NCI-H446 treated with DMSO at 0.1 percent for 48 hours (cell line): ENCODE data around the gene LTBP1.

Source experiments
- DNase-seq: peaks from one replicate; lab custom pipeline; 2025; lab: John Stamatoyannopoulos, UW

The LTBP1 gene

DNA sequence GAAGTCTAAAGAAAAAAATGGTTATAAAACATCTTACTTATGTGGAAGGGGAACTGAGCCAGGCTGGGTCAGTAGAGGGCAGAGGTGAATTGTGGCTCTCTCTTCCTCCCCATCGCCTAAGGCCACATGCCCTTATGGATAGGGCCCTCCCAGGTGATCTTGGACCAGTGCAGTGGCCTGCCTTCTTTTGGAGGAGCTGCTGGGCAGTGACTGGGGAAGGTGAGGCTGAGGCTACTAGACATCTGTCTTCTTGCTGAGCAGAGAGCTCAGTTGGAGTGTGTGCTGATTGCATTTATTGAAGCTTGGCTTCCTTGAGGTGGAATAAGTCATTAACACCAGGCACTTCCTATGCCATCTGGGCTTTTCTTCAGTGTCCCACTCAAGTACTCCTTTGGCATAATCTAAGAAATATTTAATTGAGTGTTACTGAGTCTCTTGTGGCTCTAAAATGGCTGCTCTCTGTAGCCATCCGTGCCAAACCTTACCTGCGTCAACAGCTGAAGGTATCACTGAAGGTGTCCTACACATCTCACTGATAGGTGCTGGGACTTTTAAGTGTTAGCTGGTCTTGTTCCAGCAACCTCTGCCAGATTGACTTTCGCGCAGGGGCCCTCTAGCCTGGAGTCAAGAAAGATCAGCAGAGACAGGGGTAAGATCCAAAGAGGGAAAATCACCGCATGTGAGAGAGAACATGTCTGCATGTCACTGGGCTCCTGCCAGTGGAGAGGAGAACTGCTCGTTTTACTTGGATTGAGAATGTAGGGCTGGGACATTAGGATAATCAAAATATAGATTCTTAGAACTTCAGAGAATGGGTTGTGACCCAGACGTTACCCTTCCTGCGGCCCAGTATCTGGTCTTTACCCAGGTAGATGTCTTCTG is 256.1 kb downstream of the LTBP1 start:
- DNase-seq, result peak; percentile 32

DNA sequence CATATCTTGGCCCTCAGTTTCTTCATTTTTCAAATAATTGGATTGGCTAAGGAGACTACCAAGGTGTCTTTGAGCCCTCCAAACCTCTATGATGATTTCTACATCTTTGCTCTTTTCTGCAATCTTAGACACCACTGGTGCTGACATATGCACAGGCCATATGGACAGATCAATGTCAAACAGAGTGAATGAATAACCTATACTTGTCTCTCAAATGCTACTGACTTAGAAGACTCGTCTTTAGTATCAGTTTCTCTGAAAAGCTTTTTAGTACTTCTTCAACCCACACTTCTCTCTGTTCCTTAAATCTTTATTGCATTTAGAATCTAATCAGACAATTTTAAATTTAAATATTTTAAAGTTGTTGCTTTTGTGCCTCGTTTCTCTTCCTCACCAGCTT is 258.2 kb downstream of the LTBP1 start:
- no peak for DNase-seq

DNA sequence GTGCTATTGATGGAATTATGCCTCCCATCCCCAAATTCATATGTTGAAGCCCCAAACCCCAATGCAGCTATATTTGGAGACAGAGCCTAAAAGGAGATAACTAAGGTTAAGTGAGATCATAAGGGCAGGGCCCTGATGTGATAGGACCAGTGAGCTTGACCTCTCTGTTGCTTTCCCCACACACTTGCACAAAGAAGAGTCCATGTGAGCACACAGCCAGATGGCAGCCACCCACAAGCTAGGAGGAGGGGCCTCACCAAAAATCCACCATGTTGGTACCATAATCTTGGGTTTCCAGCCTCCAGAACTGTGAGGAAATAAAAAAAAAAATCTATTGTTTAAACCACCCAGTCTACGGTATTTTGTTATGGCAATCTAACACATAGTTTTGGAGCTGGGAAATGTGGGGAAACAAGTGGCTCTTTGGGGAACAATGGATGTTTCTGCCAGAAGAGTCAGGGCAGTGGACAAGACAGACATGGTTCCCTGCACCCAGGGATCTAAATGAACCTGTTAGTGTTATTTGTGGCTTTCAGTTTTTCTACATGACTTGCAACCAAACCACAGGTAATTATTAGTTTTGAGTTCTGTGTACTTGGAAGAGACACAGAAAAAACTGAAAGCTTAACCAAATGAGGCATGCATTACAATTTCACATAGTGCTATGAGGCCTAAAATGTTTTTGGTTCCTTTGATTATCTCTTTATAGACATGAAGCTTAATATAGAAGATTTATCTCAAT is 259.1 kb downstream of the LTBP1 start:
- DNase-seq, result no peak

DNA sequence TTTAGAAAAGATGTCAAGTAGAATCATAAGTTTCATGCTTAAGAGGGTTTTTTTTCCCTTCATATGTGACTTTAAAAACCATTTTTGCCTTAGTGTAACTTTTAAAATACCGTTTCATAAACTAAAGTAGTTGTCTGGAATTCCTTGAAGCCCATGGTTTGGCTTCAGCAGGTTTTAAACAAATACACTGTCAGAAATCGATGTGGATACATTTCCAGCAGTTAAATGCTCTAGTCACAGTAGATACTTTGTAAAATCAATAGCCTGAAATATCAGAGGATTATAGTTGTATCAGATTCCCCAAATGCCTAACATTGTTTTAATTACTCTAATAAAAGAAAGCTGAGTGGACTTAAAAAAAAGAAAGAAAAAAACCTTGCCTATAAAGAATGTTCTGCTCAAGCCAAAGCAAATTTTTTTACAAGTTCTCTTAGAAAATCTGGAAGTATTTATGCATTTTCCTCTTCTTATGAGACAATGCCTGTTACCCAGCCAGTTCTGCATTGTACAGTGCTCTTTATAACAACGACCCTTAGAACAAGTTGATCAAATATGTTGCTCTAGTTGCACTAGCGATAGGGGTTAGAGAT is 260.5 kb downstream of the LTBP1 start:
- DNase-seq, result no peak

- DNase-seq, result no peak
These were observed 261.6 kb downstream of the LTBP1 start for GRCh38 chr2:33208400-33208799.

DNA sequence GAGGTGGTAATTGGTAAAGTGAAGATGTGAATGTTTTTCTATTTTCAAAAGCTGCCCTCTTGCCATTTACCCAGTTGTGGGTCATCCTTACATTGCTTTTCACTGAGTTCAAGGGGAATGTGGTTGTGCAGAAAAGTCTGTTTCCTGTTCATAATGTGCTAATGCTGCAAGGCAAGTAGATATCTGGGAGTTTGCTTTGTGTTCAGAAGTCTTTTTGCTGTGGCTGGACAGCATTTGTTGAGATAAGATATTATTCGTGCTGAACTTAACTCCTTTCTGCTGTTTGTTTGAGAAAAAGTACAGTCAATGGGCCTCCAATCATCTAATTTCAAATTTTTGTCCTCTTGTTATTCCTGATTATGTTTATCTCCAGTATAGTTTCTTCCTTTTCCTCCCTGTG is 263.2 kb downstream of the LTBP1 start:
- DNase-seq, result no peak

DNA sequence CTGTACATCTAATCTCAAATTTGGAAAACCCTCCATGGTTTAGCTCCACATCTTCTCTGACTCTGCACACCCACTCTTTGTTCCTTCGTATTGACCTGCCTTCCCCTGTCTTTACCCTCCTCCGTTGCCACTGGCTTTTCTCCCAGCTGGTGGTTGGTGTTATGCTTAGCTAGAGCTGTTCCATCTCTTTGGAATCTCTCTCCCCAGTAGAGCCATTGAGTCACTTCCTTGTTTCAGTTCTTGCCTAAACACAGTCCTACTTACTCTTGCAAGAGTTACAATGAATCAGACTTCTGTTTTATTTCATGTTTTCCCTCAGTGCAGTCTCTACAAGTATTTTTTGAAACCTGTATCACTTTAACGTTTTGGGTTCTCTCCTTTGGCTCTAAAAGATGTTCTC is 263.9 kb downstream of the LTBP1 start:
- no peak for DNase-seq

GRCh38 chr2:33212151-33212550 is 265.4 kb downstream of the LTBP1 start:
- DNase-seq, result no peak

- no peak for DNase-seq
These were observed 266.5 kb downstream of the LTBP1 start for GRCh38 chr2:33213244-33213643.

DNA sequence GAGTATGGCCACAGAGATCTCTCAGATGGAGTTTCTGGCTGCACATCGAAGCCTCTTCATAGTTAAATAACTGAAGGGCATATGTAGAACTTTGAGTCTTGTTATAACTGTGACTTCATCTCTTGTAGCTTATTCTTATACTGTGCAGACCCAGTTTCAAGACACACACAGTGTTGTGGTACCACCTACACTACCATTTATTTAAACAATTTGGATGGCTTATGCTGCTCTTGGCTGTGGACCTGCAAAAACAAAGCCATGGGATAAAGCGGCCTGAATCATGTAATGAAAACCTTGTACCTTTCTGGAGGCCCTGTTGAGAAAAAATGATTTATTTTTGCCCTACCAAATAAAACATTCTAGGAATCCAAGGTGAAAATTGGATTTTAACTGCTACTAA is 266.9 kb downstream of the LTBP1 start:
- DNase-seq, result no peak

DNA sequence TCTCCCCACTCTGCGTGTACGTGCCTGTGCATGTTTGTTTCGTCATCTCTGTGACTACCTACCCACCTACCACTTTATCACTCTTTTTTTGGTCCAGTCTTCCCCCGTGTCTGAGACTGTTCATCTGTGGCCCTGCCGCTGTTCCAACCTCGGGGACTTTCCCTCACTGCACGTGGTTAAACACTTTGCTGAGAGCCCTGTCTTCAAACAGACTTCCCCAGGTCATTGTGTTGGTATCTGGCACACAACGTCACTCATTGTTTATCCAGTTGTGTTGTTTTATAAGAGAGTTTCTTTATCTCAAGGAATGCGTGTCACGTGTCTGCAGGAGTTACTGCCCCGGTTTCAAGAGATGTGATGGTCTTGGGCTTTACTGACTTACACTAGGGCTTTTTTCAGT is 267.7 kb downstream of the LTBP1 start:
- no peak for DNase-seq

GRCh38 chr2:33214857-33215256 is 268.1 kb downstream of the LTBP1 start:
- no peak for DNase-seq

DNA sequence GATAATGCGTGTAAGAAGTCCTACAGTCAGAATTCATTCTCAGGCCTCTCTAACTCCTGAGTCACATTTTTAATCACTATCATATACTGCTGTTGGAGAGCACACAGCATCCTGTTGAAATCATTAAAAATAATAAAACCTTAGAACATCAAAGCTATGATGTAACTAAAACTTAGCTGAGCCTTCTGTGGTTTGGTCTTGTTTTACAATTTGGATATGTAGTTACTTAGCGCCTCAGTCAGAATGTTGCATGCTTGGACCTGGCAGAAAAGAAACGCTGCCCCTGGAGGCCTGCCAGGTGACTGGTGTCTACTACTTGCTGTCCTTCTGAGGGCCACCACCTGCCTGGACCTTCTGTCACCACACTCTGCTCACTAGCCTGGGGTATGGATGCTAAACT is 268.5 kb downstream of the LTBP1 start:
- DNase-seq, result no peak

DNA sequence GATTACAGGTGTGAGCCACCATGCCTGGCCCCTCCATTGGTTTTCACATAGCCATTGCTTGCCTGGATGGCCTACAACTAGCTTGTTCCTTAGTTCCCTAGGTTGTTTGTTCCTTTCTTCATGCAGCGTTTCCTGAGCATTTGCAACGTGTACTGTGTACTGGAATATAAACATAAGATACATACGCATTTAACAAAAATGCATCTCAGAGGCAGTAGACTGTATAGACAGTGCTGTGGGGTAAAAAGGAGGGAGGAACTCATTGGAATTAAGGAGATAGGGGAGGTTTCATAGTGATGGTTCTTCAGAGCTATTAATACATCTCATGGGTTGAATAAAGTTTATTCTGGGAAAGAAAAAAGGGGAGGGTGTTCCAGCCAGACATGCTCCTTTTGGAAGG is 269.2 kb downstream of the LTBP1 start:
- DNase-seq, result no peak

- no peak for DNase-seq
These were observed 269.9 kb downstream of the LTBP1 start for GRCh38 chr2:33216508-33217182.

DNA sequence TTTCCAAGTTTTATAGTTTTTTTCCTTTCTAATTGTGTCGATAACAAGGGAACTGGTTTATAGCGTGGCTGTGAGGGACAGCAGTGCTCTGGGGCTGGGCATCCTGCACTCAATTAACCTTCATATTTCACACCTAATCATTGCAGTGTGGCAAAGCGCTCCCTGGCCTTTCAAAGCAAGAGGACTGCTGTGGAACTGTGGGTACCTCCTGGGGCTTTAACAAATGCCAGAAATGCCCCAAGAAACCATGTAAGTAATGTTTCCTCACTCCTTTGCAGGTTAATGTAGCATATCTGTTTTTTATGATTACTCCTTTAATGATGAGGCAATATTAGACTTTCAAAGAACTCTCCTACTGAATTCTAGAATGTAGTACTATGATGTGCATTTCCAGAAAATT is 270.7 kb downstream of the LTBP1 start:
- no peak for DNase-seq

GRCh38 chr2:33219114-33219513 is 272.4 kb downstream of the LTBP1 start:
- no peak for DNase-seq

DNA sequence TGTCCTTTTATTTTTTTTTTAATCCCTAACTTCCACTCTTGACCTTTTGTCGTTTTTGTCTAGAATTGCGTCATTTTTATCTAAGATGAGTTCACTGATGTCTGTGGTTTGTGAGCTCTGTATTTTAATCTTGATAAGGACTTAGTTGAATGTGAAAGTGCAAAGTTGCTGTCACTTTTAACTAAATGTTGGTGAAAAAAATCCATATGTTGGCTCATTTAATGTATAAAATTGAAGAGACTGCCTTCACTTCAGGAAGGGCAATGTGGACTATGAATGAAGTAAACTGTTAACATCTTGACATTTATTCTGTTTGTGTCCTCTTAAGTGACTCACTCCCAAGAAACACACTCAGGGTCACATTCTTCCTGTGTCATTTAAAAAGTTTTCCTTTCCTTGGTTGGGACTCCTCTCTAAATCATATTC is 273.1 kb downstream of the LTBP1 start:
- DNase-seq, result no peak

GRCh38 chr2:33220533-33220932 is 273.8 kb downstream of the LTBP1 start:
- no peak for DNase-seq

- DNase-seq, result no peak
These were observed 274.5 kb downstream of the LTBP1 start for GRCh38 chr2:33221046-33221784.

- DNase-seq, result no peak
These were observed 275.6 kb downstream of the LTBP1 start for GRCh38 chr2:33222309-33222708.

DNA sequence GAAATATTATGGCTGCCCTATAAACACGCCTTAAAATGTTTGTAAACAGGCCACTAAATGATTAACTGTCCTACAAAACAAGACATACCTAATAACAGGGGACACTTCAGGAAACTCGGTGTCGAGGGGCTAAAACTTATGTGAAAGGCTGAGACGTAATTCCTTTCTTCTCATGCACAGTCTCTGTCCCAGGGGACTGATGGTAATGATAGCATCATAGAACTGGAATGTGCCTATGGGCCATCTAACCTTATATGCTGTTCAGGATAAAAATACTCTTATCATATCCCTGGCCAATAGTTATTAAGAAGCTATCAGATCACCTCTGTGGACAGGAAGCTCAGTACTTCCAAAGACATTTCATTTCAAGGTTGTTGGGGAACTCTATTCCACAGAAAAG is 277.1 kb downstream of the LTBP1 start:
- DNase-seq, result no peak
